ENCODE results near the gene MGST2.
A peak's percentile ranks its signal among the peaks of the same experiment; 100 is the strongest.
"Not testable (repeated sequence)": the region's sequence is repeated elsewhere in the genome, so short reads cannot be mapped to it uniquely, and the experiment has no call there.

MGST2 gene

GRCh38 chr4:139669890-139670289, 4.3 kb downstream of the MGST2 start:
- no peak for DNase-seq (ENCODE audit: low read depth)

- DNase-seq (ENCODE audit: low read depth) = no peak
These were observed 5.2 kb downstream of the MGST2 start for GRCh38 chr4:139670775-139671174.

GRCh38 chr4:139672215-139672614, 6.6 kb downstream of the MGST2 start:
- DNase-seq (ENCODE audit: low read depth) = no peak

- DNase-seq (ENCODE audit: low read depth) = no peak
These were observed 7.1 kb downstream of the MGST2 start for GRCh38 chr4:139672732-139673131.

- DNase-seq (ENCODE audit: low read depth) = no peak
These were observed 9.4 kb downstream of the MGST2 start for GRCh38 chr4:139674875-139675550.

GRCh38 chr4:139675651-139676050, 10.0 kb downstream of the MGST2 start:
- peak; percentile 7 for DNase-seq (ENCODE audit: low read depth)

- no peak for DNase-seq (ENCODE audit: low read depth)
These were observed 10.7 kb downstream of the MGST2 start for GRCh38 chr4:139676365-139676764.

GRCh38 chr4:139676913-139677585, 11.4 kb downstream of the MGST2 start:
- DNase-seq (ENCODE audit: low read depth) = no peak

GRCh38 chr4:139682309-139682708, 16.7 kb downstream of the MGST2 start:
- DNase-seq (ENCODE audit: low read depth) = no peak

GRCh38 chr4:139682741-139683151, 17.1 kb downstream of the MGST2 start:
- no peak for DNase-seq (ENCODE audit: low read depth)

GRCh38 chr4:139684351-139684750, 18.7 kb downstream of the MGST2 start:
- peak; percentile 62 for DNase-seq (ENCODE audit: low read depth)

- DNase-seq (ENCODE audit: low read depth) = no peak
These were observed 19.6 kb downstream of the MGST2 start for GRCh38 chr4:139685180-139685579.

GRCh38 chr4:139686130-139686529, 20.5 kb downstream of the MGST2 start:
- no peak for DNase-seq (ENCODE audit: low read depth)

GRCh38 chr4:139686988-139687387, 21.4 kb downstream of the MGST2 start:
- no peak for DNase-seq (ENCODE audit: low read depth)

- no peak for DNase-seq (ENCODE audit: low read depth)
These were observed 23.6 kb downstream of the MGST2 start for GRCh38 chr4:139689093-139689722.

GRCh38 chr4:139690419-139690818, 24.8 kb downstream of the MGST2 start:
- no peak for DNase-seq (ENCODE audit: low read depth)

- DNase-seq (ENCODE audit: low read depth) = no peak
These were observed 26.8 kb downstream of the MGST2 start for GRCh38 chr4:139692309-139693012.

GRCh38 chr4:139694522-139695107, 29.0 kb downstream of the MGST2 start:
- DNase-seq (ENCODE audit: low read depth) = no peak

GRCh38 chr4:139696491-139696890, 30.9 kb downstream of the MGST2 start:
- DNase-seq (ENCODE audit: low read depth) = no peak

- DNase-seq (ENCODE audit: low read depth) = not testable (repeated sequence)
These were observed 32.7 kb downstream of the MGST2 start for GRCh38 chr4:139698167-139698925.

GRCh38 chr4:139700568-139700967, 34.9 kb downstream of the MGST2 start:
- DNase-seq (ENCODE audit: low read depth) = no peak
